Stimulated activated CD4-positive, alpha-beta T cell treated with anti-CD3 and anti-CD28 coated beads, Interleukin-4, amount 100 ng/mL, for 24 hours (primary cell): ENCODE results near the gene SIX5.

Experiments used
- DNase-seq: peaks from one replicate; pipeline ENCODE4 v3.0.0-alpha.2; 2020

SIX5 gene

GRCh38 chr19:45772912-45773311 lies 3.9 kb upstream of the SIX5 start:
- DNase-seq, result no peak

- no peak for DNase-seq
These were observed 3.2 kb upstream of the SIX5 start for GRCh38 chr19:45772130-45772840.

- no peak for DNase-seq
These were observed 2.4 kb upstream of the SIX5 start for GRCh38 chr19:45771311-45771933.

- peak; percentile 89 for DNase-seq
These were observed 1.4 kb upstream of the SIX5 start for GRCh38 chr19:45770192-45771101.

GRCh38 chr19:45769821-45770191 lies 754 bp upstream of the SIX5 start:
- DNase-seq, result peak; percentile 54

- peak; percentile 34 for DNase-seq
These were observed 433 bp downstream of the SIX5 start for GRCh38 chr19:45768655-45768983.

GRCh38 chr19:45767881-45768654 lies 984 bp downstream of the SIX5 start:
- no peak for DNase-seq

- DNase-seq, result no peak
These were observed 1.6 kb downstream of the SIX5 start for GRCh38 chr19:45767410-45767880.

GRCh38 chr19:45766869-45767346 lies 2.1 kb downstream of the SIX5 start:
- no peak for DNase-seq

GRCh38 chr19:45766296-45766868 lies 2.7 kb downstream of the SIX5 start:
- no peak for DNase-seq

GRCh38 chr19:45765702-45766295 lies 3.3 kb downstream of the SIX5 start:
- no peak for DNase-seq

GRCh38 chr19:45764945-45765701 lies 3.9 kb downstream of the SIX5 start:
- no peak for DNase-seq

- no peak for DNase-seq
These were observed 4.6 kb downstream of the SIX5 start for GRCh38 chr19:45764475-45764874.

GRCh38 chr19:45763691-45764294 lies 5.3 kb downstream of the SIX5 start:
- no peak for DNase-seq

GRCh38 chr19:45762870-45763631 lies 6.0 kb downstream of the SIX5 start:
- DNase-seq, result no peak

GRCh38 chr19:45761714-45762113 lies 7.3 kb downstream of the SIX5 start:
- DNase-seq, result no peak

- no peak for DNase-seq
These were observed 10.1 kb downstream of the SIX5 start for GRCh38 chr19:45758921-45759320.

GRCh38 chr19:45757695-45758094 lies 11.4 kb downstream of the SIX5 start:
- DNase-seq, result no peak

GRCh38 chr19:45754323-45754722 lies 14.7 kb downstream of the SIX5 start:
- DNase-seq, result no peak

GRCh38 chr19:45753548-45753947 lies 15.5 kb downstream of the SIX5 start:
- no peak for DNase-seq
